GM20431 (cell line): ENCODE data around the gene SPIRE1.

Experiments
- in situ Hi-C: fragments of 300-500 bp; cut with MseI, MboI; formaldehyde crosslinking; loops from one replicate; pipeline ENCODE4 v1.15.0; 2020; ENCODE audit warnings: low sequenced_read_pairs; ENCODE audit not compliant: unreplicated experiment

SPIRE1 gene

GRCh38 chr18:12398625-12399024 lies 259.3 kb downstream of the SPIRE1 start:
- in situ Hi-C loops: loop anchor here (10.0 kb wide), 1 partner anchor 266 kb away; no protein-coding TSS in a partner anchor

GRCh38 chr18:12397793-12398192 lies 260.1 kb downstream of the SPIRE1 start:
- in situ Hi-C loops: loop anchor here (10.0 kb wide), 1 partner anchor 267 kb away; no protein-coding TSS in a partner anchor

- in situ Hi-C loops: loop anchor here (10.0 kb wide), 1 partner anchor 268 kb away; no protein-coding TSS in a partner anchor
Observed at GRCh38 chr18:12397254-12397653, 260.7 kb downstream of the SPIRE1 start.
